NCI-H1436 (cell line): ENCODE measurements around the gene FKBP5.
"Not testable (repeated sequence)": the region's sequence is repeated elsewhere in the genome, so short reads cannot be mapped to it uniquely, and the experiment has no call there.

ENCODE experiments used
- DNase-seq: peaks from one replicate; lab custom pipeline; 2025; lab: John Stamatoyannopoulos, UW

Gene FKBP5

DNA sequence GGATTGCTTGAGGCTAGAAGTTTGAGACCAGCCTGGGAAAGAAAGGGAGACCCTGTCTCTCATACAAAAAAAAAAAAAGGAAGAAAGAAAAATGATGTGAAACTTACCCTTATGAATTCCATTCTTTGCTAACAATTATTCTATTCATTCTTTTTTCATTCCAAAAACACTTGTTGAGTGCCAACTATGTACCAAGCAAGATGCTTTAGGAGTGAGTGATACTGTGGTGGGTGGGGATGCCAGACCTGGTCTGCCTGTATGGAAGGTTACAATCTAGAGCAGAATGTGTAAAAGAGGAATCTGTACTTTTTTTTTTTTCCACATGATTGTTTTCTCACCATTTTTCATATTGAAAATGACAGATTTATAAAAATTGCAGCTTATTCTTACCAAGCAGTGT is 102.2 kb downstream of the FKBP5 start:
- DNase-seq, result no peak

GRCh38 chr6:35585658-35586057 is 103.1 kb downstream of the FKBP5 start:
- DNase-seq, result no peak

- DNase-seq, result peak; percentile 49
These were observed 104.6 kb downstream of the FKBP5 start for GRCh38 chr6:35583893-35584688.

GRCh38 chr6:35582315-35582714 is 106.4 kb downstream of the FKBP5 start:
- no peak for DNase-seq

DNA sequence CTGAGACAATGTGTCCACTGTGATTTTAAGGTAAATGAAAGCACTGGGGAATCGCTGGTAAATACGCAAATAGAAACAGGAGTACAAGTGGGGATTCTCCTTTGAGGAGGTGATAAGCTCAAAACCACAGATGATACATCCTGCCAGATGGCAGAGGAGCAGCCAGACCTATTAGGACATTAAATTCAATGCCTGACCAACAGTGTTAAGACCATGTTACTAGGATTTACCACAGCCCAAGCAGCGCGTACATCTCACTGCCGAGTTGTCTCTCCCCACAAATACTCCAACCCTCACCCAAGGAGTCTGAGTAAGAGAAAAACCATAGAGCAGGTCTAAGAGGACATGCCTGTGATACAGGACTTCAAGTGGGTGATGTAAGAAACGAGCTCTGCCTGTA is 107.1 kb downstream of the FKBP5 start:
- DNase-seq, result no peak

DNA sequence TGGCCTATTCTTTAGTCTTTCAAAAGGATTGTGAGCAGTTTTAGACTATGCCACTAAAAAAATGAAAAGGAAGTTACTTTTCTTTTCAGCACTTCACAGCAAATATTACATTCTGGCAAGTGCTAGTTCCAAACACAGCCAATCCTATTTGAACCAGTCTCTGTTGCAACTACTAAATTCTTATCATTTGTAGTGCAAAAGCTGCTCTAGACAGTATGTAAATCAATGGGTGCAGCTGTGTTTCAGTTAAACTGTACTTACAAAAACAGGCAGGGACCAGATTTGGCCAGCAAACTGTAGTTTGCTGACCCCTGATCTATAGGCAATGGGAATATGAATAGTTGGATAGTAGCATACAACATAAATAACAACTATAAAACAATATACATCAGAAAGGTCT is 107.9 kb downstream of the FKBP5 start:
- no peak for DNase-seq

DNA sequence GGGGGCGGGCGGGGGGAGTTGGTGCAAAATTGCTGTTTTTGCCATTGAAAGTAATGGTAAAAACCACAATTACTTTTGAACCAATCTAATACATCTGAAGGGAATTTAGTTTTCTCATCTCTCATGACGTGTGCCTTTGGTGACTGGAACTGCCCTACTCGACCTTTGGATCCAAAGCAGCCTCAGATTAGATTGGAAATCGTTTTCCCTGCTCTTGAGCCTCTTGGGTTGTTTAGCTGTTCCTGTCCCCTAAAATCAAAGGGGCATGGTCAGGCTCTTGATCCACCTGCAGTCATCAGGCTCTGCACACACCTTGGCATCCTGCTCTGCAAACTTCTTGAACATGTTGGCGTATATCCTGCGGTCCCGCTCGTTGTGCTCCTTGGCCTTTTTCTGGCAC is 112.0 kb downstream of the FKBP5 start:
- no peak for DNase-seq

GRCh38 chr6:35573495-35574110 is 115.1 kb downstream of the FKBP5 start:
- no peak for DNase-seq

GRCh38 chr6:35570885-35571330 is 117.8 kb downstream of the FKBP5 start:
- DNase-seq, result not testable (repeated sequence)

DNA sequence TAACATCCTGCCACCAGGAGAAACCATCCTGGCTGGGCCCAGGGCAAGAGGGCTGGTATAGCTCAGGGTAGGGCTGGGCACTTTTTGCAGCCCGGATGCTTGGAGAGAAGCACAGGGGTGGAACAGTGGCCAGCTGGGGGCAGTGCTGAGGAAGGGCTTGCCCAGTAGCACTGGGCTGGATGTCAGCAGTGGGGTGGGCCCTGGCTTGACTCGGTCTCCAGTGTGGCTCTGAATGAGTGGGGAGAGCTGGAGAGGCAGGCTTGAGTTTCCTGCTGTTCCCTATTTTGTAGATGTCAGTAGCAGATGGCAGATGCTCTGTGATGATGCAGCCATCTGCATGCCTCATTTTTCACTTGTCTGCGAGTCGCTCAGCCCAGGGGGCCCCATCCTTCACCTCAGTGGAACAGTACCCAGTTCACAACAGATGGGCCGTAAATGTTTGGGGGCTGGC is 119.7 kb downstream of the FKBP5 start:
- DNase-seq, result no peak

DNA sequence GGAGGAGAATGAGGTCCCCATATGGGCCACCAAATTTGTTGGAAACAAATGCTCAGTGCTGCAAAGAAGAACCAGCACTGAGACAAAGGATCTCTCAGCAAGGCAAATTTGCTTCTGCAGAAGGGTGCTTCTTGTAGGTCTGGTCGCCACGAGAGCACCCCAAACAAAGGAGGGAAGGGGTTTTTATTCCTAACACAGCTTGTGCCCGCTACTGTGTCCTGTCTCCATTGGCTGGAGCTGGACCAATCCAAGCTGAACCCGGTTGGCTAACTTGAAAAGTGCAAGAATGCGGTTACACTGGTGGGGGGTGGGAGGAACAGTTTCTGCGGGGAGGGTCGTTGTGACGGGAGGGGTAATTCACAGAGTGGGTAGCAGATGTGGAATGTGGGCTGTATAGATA is 121.9 kb downstream of the FKBP5 start:
- DNase-seq, result no peak

- no peak for DNase-seq
These were observed 124.0 kb downstream of the FKBP5 start for GRCh38 chr6:35564733-35565132.

DNA sequence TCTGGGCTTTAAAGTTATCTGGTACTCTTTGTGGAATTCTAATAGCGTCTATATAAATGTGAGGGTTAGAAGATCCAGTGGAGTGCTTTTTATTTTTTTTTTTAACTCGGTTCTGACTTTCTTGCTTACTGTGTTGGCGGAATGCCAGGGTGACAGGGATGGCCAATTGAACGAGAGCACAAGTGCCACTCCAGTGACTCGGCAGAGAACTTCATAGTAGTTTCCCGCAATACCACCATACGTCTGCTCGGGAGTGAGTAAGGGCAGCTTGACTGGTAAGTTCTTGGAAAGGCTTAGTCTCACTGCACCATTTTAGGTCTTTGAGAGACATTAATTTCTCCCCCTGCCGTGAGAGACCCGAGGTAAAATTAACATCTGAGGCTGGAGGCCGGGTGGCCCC is 126.7 kb downstream of the FKBP5 start:
- DNase-seq, result no peak

GRCh38 chr6:35561113-35561512 is 127.6 kb downstream of the FKBP5 start:
- no peak for DNase-seq

GRCh38 chr6:35558571-35558970 is 130.1 kb downstream of the FKBP5 start:
- no peak for DNase-seq

DNA sequence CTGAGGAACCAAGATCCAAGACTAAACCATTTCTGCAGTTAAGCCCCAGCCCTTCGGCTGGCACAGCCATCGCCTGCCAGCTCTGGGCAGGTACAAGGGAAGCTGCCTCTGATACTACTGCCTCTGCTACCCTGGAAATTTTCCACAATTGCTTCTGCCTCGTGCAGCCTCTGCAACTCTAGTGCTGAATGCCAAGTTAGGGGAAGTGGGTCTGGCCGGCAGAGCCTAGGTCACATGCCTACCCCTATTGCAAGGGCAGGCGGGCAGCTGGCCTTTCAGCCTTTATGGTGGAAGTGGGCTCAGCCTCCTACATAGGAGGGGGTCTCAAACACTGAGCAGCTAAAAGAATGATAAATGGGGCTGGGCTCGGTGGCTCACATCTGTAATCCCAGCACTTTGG is 131.5 kb downstream of the FKBP5 start:
- no peak for DNase-seq

GRCh38 chr6:35554811-35555210 is 133.9 kb downstream of the FKBP5 start:
- DNase-seq, result no peak

DNA sequence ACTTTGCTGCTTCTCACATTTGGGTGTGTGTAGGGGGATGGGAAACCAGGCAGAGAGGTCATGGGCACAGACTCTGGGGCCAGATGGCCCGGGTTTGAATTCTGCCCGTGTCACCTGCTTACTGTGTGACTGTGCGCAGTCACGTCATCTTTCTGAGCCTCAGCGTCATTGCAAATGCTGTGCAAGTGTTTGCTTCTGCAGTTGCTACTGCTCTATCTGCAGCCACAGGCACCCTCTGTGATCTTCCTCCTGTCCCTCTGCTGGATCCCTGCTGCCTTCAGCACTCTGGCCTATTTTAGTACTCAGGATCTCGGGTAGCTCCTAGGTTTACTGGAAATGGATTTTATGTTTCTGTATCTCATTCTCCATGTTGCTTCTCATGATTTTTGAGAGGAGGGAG is 135.4 kb downstream of the FKBP5 start:
- DNase-seq, result no peak

DNA sequence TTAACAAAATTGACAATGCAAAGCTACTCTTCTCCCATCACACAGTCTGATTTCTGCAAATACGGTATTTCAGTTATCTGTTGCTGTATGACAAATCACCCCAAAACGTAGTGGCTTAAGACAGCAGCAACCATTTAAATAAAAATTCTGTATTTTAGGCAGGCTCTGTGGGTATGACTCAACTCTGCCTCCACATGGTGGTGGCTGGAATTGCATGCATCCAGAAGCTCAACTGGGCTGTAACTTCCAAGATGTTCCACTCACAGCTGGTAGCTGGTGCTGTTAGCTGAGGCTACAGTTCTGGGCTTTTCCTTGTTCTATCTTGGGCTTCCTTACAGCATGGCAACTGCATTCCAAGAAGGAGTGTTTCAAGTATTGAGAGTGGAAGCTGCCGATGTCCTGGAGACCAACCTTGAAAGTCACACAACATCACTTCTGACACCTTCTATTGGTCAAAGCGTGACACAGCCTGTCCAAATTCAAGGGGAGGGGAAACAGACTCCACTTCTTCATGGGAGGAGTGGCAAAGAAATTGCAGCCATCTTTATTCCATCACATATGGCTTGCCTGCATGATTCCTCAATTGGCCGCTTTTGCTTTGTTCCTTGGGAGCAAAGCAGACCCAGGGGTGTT is 136.3 kb downstream of the FKBP5 start:
- DNase-seq, result no peak

DNA sequence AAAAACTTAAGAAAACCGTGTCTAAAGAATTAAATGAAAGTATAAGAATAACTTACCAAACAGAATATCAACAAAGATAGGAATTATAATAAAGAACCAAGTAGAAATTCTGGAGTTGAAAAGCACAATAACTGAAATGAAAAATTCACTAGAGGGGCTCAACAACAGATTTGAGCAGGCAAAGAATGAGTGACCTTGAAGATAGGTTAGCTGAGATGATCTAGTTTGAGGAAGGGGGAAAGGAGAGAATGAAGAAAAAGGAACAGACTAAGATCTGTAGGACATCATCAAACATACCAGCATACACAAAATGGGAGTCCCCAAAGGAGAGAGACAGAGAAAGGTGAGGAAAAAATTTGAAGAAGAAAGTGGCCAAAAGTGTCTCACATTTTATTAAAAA is 138.3 kb downstream of the FKBP5 start:
- DNase-seq, result no peak

DNA sequence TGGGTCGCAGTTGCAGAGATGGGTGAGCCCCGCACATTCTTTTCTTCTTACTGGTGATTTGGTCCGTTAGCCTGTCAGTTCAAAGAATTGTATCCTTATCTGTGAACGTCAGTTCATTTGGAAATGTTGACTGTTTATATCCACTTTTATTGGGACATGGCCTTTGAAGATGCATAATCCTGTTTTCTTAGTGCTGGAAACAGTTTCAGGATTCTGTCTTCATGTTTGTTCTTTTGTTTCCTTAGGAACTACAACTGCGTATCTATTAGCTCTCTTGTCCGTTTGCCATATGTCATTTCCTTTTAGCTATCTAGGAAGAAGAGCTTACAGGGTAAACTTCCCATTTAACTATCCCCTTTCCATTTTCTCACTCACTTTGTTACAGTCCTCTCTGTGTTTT is 141.0 kb downstream of the FKBP5 start:
- DNase-seq, result no peak

DNA sequence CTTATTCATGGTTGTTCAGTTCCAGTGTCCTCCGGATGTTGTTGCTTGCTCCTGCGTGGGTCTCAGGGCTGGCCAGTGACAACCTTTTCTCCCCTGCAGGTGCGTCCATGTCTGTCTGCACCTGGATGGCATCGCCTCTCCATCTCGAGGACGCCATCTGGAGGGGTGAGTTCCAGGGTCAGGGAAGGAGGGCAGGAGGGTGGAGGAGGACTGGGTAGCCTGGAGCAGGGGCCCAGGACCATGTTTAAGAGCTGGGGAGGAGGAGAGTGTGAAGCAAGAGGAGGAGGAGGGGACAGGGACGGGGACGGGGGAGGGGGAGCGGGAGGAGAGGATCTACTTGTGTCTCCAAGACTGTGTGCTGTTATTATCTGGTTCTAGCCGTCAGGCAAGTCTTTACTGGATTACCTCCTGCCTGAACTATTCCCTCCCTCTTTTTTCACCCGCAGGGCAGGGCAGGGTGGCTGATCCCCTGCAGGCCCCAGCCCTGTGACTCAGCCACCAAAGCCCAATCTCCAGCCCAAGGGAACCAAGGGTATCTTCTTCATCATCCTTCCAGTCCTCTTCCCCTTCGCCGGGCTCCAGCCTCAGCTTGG is 143.8 kb downstream of the FKBP5 start:
- DNase-seq, result no peak
